Panc1 (cell line): ENCODE results near the gene GPR137.

Source experiments
- CTCF ChIP-seq: fragments of 450-650 bp; IDR thresholded peaks from 2 replicates; pipeline ENCODE4 v1.5.1; 2017; ENCODE audit warnings: mild to moderate bottlenecking
- POLR2AphosphoS5 ChIP-seq: IDR thresholded peaks from 2 replicates; pipeline ENCODE4 v1.6.1; 2012; ENCODE audit warnings: mild to moderate bottlenecking, low read depth, low read length, moderate library complexity
- REST ChIP-seq, 2 experiments: IDR thresholded peaks; 2 replicates each; pipeline ENCODE4 v1.6.1; 2011 to 2012; ENCODE audit warnings: low read depth in 2 of 2, control low read depth in 1 of 2, low read length in 1 of 2, mild to moderate bottlenecking in 1 of 2, moderate library complexity in 1 of 2; ENCODE audit not compliant: insufficient read depth in 1 of 2
- SIN3A ChIP-seq: IDR thresholded peaks from 2 replicates; pipeline ENCODE4 v1.6.1; 2012; ENCODE audit warnings: low read depth, mild to moderate bottlenecking, low read length, moderate library complexity, borderline replicate concordance; ENCODE audit not compliant: insufficient read depth
- TCF7L2 ChIP-seq: IDR thresholded peaks from 2 replicates; pipeline ENCODE4 v1.6.1; 2011; ENCODE audit warnings: mild to moderate bottlenecking, low read depth, low read length, inconsistent platforms

DNA sequence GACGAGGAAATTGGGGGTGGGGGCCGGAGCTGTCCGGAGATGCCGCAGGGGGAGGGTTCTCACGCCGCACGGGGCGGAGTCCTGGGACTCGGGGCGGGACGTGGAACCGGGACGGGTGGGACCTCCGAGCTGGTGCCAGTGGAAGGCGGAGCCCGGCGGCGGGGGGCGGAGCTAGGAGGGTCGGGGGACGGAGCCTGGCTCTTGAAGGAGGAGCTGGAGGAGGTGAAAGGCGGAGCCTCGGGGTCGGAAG is 44.5 kb upstream of the GPR137 start:
- TF ChIP-seq CTCF (no peak), POLR2AphosphoS5 (no peak), REST (IDR thresholded peaks at IDR 0.05; ENCODE audit: insufficient read depth in 1 of 2, low read depth in 2 of 2, low read length in 1 of 2) (no peak), TCF7L2 (no peak), SIN3A (no peak)
